Natural killer cell (primary cell): ENCODE measurements around the gene EXOC3L4. TPM values are rescaled to one million over a fixed set of nuclear protein-coding genes. Genes with fewer than 3 reads are reported as not detected.

Source experiments
- ATAC-seq, 3 donors: fragments of 150-1000 bp in 2 of 3; fragments of 200-7000 bp in 1 of 3; cut with Tn5 transposase; 1 replicate in 1 of 3; 2 replicates in 2 of 3; pipeline ENCODE4 v1.10.0; 2021; ENCODE audit warnings: mild to moderate bottlenecking in 2 of 3, moderate library complexity in 2 of 3
- DNase-seq, 2 donors: peaks; one replicate each; pipeline versions ENCODE4 v3.0.0 to v3.0.0-alpha.2; 2013 to 2021; ENCODE audit warnings: mixed read lengths in 1 of 2
- H3K27ac ChIP-seq: one replicate; pipeline ENCODE4 v1.5.1; 2013; ENCODE audit warnings: mild to moderate bottlenecking, low read length
- H3K27me3 ChIP-seq: one replicate; pipeline ENCODE4 v1.6.1; 2013; ENCODE audit warnings: low read length; ENCODE audit not compliant: control insufficient read depth, insufficient read depth
- H3K36me3 ChIP-seq: one replicate; pipeline ENCODE4 v1.6.1; 2013; ENCODE audit warnings: low read length; ENCODE audit not compliant: control insufficient read depth, insufficient read depth
- H3K4me1 ChIP-seq: one replicate; pipeline ENCODE4 v1.6.1; 2013; ENCODE audit warnings: low read length; ENCODE audit not compliant: control insufficient read depth, insufficient read depth
- H3K4me3 ChIP-seq: one replicate; pipeline ENCODE4 v1.5.1; 2013; ENCODE audit warnings: low read length
- H3K9me3 ChIP-seq: one replicate; pipeline ENCODE4 v1.6.1; 2013; ENCODE audit warnings: low read length; ENCODE audit not compliant: control insufficient read depth, insufficient read depth
- H3K27ac Mint-ChIP-seq, 2 donors: one replicate each; pipeline ENCODE4 v1.8.0; 2022; ENCODE audit warnings: mild to moderate bottlenecking in 2 of 2, mixed read lengths in 2 of 2, moderate library complexity in 1 of 2
- H3K27me3 Mint-ChIP-seq, 2 donors: one replicate each; pipeline ENCODE4 v1.8.0; 2022; ENCODE audit warnings: low read depth in 2 of 2, mixed read lengths in 2 of 2
- H3K36me3 Mint-ChIP-seq: one replicate; pipeline ENCODE4 v1.8.0; 2022; ENCODE audit warnings: mixed read lengths
- H3K4me1 Mint-ChIP-seq, 2 donors: one replicate each; pipeline ENCODE4 v1.8.0; 2022; ENCODE audit warnings: mixed read lengths in 2 of 2
- H3K4me3 Mint-ChIP-seq: one replicate; pipeline ENCODE4 v1.8.0; 2022; ENCODE audit warnings: mild to moderate bottlenecking, moderate library complexity, mixed read lengths
- H3K9me3 Mint-ChIP-seq, 2 donors: one replicate each; pipeline ENCODE4 v1.8.0; 2022; ENCODE audit warnings: mixed read lengths in 2 of 2
- WGBS: methylation state at CpG from one replicate; pipeline ENCODE4 v1.1.7; 2013; ENCODE audit warnings: missing lambda C conversion rate; ENCODE audit not compliant: insufficient coverage; 5-methylcytosine and 5-hydroxymethylcytosine counted together
- intact Hi-C: fragments of 100-400 bp; cut with micrococcal nuclease; formaldehyde crosslinking; loops from one replicate; pipeline ENCODE4 v1.14.2; 2022
- total RNA-seq, 4 donors: library from RNA; stranded (reverse); fragments of 120-200 nt in 1 of 4; gene quantifications; one replicate each; pipeline versions ENCODE4 v1.2.3 to v1.2.4, GENCODE V29; 2013 to 2022
- TF ChIP-seq, protein P1 (sequence below): fragments of 200-600 bp; IDR thresholded peaks from one replicate; pipeline ENCODE4 v1.8.0; 2022; ENCODE audit warnings: antibody characterized with exemption

EXOC3L4 gene
- total RNA-seq, 3 donors from 2014 or later (not counting 1 experiment from before 2014, with no cell fraction given) = not detected

DNA sequence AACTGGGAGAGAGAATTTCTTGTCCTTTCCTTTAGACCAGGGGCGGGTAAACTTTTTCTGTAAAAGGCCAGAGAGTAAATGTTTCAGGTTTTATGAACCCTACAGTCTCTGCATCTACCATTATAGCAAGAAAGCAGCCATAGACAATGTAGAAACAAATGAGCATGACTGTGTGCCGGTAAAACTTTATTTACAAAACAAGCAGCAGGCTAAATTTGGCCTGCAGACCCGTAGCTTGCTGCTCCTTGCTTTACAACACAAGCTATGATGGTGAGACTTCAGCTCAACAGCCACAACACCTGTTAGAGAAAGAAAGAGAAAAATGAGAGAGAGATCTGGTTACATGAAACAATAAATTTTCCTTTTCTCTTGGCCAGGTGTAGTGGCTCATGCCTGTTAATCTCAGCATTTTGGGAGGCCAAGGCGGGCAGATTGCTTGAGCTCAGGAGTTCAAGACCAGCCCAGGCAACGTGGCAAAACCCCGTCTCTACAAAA lies 33.0 kb upstream of the EXOC3L4 start:
- ATAC-seq = no peak
- H3K27ac Mint-ChIP-seq = no peak overlapping the region
- no peaks in the 10 kb centered on the region for H3K36me3 Mint-ChIP-seq
- H3K27me3 Mint-ChIP-seq = peaks cover 16 to 22% of the 10 kb centered on the region in 2 donors
- Histone ChIP-seq H3K9me3 (no peaks in the 10 kb centered on the region), H3K27ac (no peak overlapping the region), H3K36me3 (no peaks in the 10 kb centered on the region), H3K4me1 (peaks cover 10% of the 10 kb centered on the region), H3K4me3 (no peak overlapping the region), H3K27me3 (peaks cover 7% of the 10 kb centered on the region)
- intact Hi-C loops = no loop called here
- DNase-seq = no peak
- H3K9me3 Mint-ChIP-seq = no peaks in the 10 kb centered on the region
- 61% methylated on average over 6 of the region's 6 CpGs for WGBS
- H3K4me1 Mint-ChIP-seq = peaks cover 0 to 7% of the 10 kb centered on the region in 2 donors
- H3K4me3 Mint-ChIP-seq = no peak overlapping the region
- TF ChIP-seq, protein P1, sequence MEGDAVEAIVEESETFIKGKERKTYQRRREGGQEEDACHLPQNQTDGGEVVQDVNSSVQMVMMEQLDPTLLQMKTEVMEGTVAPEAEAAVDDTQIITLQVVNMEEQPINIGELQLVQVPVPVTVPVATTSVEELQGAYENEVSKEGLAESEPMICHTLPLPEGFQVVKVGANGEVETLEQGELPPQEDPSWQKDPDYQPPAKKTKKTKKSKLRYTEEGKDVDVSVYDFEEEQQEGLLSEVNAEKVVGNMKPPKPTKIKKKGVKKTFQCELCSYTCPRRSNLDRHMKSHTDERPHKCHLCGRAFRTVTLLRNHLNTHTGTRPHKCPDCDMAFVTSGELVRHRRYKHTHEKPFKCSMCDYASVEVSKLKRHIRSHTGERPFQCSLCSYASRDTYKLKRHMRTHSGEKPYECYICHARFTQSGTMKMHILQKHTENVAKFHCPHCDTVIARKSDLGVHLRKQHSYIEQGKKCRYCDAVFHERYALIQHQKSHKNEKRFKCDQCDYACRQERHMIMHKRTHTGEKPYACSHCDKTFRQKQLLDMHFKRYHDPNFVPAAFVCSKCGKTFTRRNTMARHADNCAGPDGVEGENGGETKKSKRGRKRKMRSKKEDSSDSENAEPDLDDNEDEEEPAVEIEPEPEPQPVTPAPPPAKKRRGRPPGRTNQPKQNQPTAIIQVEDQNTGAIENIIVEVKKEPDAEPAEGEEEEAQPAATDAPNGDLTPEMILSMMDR = no peak

DNA sequence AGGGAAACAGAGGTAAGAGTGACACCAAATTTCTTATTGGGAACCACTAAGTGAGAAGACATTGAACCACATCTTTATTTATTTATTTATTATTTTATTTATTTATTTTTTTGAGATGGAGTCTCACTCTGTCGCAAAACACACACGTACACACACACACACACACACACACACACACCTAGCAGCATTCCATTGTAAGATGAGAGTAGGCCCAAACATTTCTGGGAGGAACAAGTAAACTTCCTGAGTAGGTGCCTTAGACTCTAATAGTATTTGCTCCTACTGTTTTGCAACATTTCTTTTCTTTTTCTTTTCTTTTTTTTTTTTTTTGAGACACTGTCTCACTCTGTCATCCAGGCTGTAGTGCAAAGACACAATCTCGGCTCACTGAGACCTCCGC lies 30.1 kb upstream of the EXOC3L4 start:
- Histone ChIP-seq H3K27me3 (peaks cover 4% of the 10 kb centered on the region), H3K36me3 (no peaks in the 10 kb centered on the region), H3K9me3 (no peaks in the 10 kb centered on the region), H3K4me1 (no peaks in the 10 kb centered on the region), H3K4me3 (no peak overlapping the region), H3K27ac (no peak overlapping the region)
- ATAC-seq (no peak), DNase-seq (no peak)
- no peak overlapping the region for H3K4me3 Mint-ChIP-seq
- TF ChIP-seq, protein P1 = no peak
- WGBS = 94% methylated on average over 3 of the region's 4 CpGs
- H3K9me3 Mint-ChIP-seq = no peaks in the 10 kb centered on the region
- no peak overlapping the region for H3K27ac Mint-ChIP-seq
- no peaks in the 10 kb centered on the region for H3K36me3 Mint-ChIP-seq
- peaks cover 12 to 16% of the 10 kb centered on the region in 2 donors for H3K27me3 Mint-ChIP-seq
- H3K4me1 Mint-ChIP-seq = no peaks in the 10 kb centered on the region
- intact Hi-C loops = no loop called here

DNA sequence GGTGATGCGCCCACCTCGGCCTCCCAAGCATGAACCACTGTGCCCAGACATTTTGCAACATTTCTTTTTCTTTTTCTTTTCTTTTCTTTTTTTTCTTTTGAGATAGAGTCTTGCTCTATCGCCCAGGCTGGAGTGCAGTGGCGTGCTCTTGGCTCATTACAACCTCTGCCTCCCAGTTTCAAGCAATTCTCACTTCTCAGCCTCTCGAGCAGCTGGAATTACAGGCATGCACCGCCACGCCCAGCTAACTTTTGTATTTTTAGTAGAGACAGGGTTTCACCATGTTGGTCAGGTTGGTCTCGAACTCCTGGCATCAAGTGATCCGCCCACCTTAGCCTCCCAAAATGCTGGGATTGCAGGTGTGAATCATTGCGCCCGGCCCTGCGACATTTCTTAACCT lies 29.5 kb upstream of the EXOC3L4 start:
- Mint-ChIP-seq H3K9me3 (no peaks in the 10 kb centered on the region), H3K4me3 (no peak overlapping the region), H3K36me3 (no peaks in the 10 kb centered on the region), H3K27ac (no peak overlapping the region), H3K27me3 (peaks cover 12 to 15% of the 10 kb centered on the region in 2 donors), H3K4me1 (no peaks in the 10 kb centered on the region)
- WGBS = 90% methylated on average over 12 of the region's 12 CpGs
- H3K27me3 ChIP-seq = peaks cover 4% of the 10 kb centered on the region
- no peak overlapping the region for H3K27ac ChIP-seq
- no peak overlapping the region for H3K4me3 ChIP-seq
- H3K36me3 ChIP-seq = no peaks in the 10 kb centered on the region
- no peaks in the 10 kb centered on the region for H3K4me1 ChIP-seq
- DNase-seq = no peak
- TF ChIP-seq, protein P1 = no peak
- no peaks in the 10 kb centered on the region for H3K9me3 ChIP-seq
- intact Hi-C loops = no loop called here
- ATAC-seq = no peak

DNA sequence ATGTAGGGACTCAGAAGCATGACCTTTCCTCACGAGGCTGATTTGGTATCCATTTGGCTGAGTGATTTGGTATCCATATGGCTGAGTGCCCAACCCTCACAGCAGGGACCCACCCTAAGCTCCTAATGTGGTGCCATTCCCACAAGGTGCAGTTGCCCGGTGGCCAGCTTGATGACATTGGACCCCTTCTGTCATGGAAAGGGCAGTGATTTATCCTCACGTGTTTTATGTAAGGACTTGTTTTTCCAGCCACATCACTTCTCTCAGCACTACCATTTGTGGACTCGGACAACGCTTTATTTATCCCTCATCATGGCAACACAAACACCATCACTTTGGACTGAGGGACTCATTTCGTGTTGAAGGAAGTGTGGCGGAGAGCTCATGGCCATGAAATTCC lies 28.7 kb upstream of the EXOC3L4 start:
- DNase-seq = no peak
- no peak for ATAC-seq
- no peak overlapping the region for H3K27ac ChIP-seq
- Mint-ChIP-seq H3K4me3 (no peak overlapping the region), H3K4me1 (no peaks in the 10 kb centered on the region), H3K36me3 (no peaks in the 10 kb centered on the region), H3K27ac (no peak overlapping the region), H3K27me3 (peaks cover 7 to 11% of the 10 kb centered on the region in 2 donors), H3K9me3 (no peaks in the 10 kb centered on the region)
- no peak overlapping the region for H3K4me3 ChIP-seq
- no peaks in the 10 kb centered on the region for H3K4me1 ChIP-seq
- intact Hi-C loops = no loop called here
- 90% methylated on average over 7 of the region's 7 CpGs for WGBS
- no peaks in the 10 kb centered on the region for H3K36me3 ChIP-seq
- H3K9me3 ChIP-seq = no peaks in the 10 kb centered on the region
- TF ChIP-seq, protein P1 = no peak
- no peaks in the 10 kb centered on the region for H3K27me3 ChIP-seq
